GM19397 (cell line): ENCODE measurements around the gene ABCA13.

Experiments
- ATAC-seq: cut with Tn5 transposase; IDR thresholded peaks from one replicate; pipeline ENCODE4 v1.9.1; 2021; ENCODE audit warnings: mild to moderate bottlenecking, moderate library complexity; ENCODE audit not compliant: unreplicated experiment

ABCA13 gene

GRCh38 chr7:48627164-48627563 lies 455.9 kb downstream of the ABCA13 start:
- ATAC-seq: no peak

GRCh38 chr7:48628793-48629349 lies 457.6 kb downstream of the ABCA13 start:
- ATAC-seq: no peak

- no peak for ATAC-seq
Measured at GRCh38 chr7:48634116-48634632, 462.9 kb downstream of the ABCA13 start.

- ATAC-seq: no peak
Measured at GRCh38 chr7:48635796-48636195, 464.5 kb downstream of the ABCA13 start.

GRCh38 chr7:48636391-48637015 lies 465.2 kb downstream of the ABCA13 start:
- no peak for ATAC-seq

GRCh38 chr7:48637382-48637781 lies 466.1 kb downstream of the ABCA13 start:
- ATAC-seq: no peak

- no peak for ATAC-seq
Measured at GRCh38 chr7:48638041-48638440, 466.8 kb downstream of the ABCA13 start.

GRCh38 chr7:48643431-48644013 lies 472.3 kb downstream of the ABCA13 start:
- no peak for ATAC-seq

GRCh38 chr7:48658138-48658537 lies 486.9 kb downstream of the ABCA13 start:
- no peak for ATAC-seq

GRCh38 chr7:48660306-48660870 lies 489.1 kb downstream of the ABCA13 start:
- ATAC-seq: no peak

GRCh38 chr7:48664241-48664640 lies 493.0 kb downstream of the ABCA13 start:
- ATAC-seq: no peak

GRCh38 chr7:48665353-48666135 lies 494.3 kb downstream of the ABCA13 start:
- ATAC-seq: no peak

GRCh38 chr7:48667407-48667806 lies 496.1 kb downstream of the ABCA13 start:
- no peak for ATAC-seq

GRCh38 chr7:48671656-48672055 lies 500.4 kb downstream of the ABCA13 start:
- ATAC-seq: no peak

GRCh38 chr7:48681006-48681405 lies 509.7 kb downstream of the ABCA13 start:
- ATAC-seq: no peak

GRCh38 chr7:48691788-48692187 lies 520.5 kb downstream of the ABCA13 start:
- no peak for ATAC-seq
